ENCODE data around the gene TMEM253. TPM values are rescaled to one million over a fixed set of nuclear protein-coding genes. Genes with fewer than 3 reads are reported as not detected.

TMEM253 gene
- total and polyA plus RNA-seq, 8 donors = 0.16 to 4.9 (median 1.1) TPM

DNA sequence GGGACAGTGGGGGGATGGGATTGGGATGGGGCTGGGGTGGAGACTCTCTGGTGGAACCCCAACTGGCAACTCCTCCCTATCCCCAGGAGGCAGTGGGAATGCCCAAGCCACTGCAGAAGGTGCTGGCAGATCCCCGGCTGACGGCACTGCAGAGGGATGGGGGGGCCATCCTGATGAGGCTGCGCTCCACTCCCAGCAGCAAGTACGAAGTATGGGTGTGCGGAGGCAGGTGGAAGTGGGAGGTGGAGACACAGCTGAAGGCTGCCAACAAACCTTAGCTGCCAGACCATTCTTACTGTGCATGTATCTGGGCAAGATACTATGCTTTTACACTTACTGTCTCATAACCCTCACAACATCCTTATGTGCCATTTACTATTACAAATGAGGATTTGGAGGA, 22.6 kb upstream of the TMEM253 start:
- DNase-seq (no peak), FAIRE-seq (no peak), ATAC-seq (no peak)
- intact Hi-C loops (cut with DNase I) = no loop called here
- WGBS, 2 donors = 91 to 95% methylated on average over 5 of the region's 5 CpGs
- H3K27me3 ChIP-seq = no peaks in the 10 kb centered on the region
- H3K4me1 ChIP-seq = no peaks in the 10 kb centered on the region
- H3K27ac ChIP-seq = no peak overlapping the region
- H3K4me3 ChIP-seq = no peak overlapping the region
- no peaks in the 10 kb centered on the region for H3K9me3 ChIP-seq
- H3K36me3 ChIP-seq = peaks cover 0 to 66% (median 13%) of the 10 kb centered on the region in 3 donors
- TF ChIP-seq, protein P1, sequence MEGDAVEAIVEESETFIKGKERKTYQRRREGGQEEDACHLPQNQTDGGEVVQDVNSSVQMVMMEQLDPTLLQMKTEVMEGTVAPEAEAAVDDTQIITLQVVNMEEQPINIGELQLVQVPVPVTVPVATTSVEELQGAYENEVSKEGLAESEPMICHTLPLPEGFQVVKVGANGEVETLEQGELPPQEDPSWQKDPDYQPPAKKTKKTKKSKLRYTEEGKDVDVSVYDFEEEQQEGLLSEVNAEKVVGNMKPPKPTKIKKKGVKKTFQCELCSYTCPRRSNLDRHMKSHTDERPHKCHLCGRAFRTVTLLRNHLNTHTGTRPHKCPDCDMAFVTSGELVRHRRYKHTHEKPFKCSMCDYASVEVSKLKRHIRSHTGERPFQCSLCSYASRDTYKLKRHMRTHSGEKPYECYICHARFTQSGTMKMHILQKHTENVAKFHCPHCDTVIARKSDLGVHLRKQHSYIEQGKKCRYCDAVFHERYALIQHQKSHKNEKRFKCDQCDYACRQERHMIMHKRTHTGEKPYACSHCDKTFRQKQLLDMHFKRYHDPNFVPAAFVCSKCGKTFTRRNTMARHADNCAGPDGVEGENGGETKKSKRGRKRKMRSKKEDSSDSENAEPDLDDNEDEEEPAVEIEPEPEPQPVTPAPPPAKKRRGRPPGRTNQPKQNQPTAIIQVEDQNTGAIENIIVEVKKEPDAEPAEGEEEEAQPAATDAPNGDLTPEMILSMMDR (IDR thresholded peaks at IDR 0.05) = no peak

DNA sequence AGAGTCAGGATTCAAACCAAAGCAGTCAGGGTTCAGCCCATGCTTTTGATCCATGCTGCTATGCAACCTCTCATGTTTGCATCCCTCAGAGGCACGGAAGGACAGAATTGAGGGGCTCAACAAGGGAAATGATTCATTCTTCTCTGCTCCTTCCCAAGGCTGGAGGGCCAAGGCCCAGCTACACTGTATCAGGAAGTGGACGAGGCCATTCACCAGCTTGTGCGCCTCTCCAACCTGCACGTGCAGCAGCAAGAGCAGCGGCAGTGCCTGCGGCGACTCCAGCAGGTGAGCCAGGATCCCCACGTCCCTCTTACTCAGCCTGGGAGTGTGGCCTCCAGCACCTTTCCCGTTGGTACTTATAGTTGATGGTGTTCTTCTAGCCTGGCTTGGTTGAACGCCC, 22.1 kb upstream of the TMEM253 start:
- no peak for DNase-seq
- WGBS, 2 donors = 85 to 86% methylated on average over 10 of the region's 10 CpGs
- Histone ChIP-seq H3K9me3 (no peaks in the 10 kb centered on the region), H3K27me3 (no peaks in the 10 kb centered on the region), H3K27ac (no peak overlapping the region), H3K36me3 (peaks cover 0 to 66% (median 11%) of the 10 kb centered on the region in 3 donors), H3K4me3 (no peak overlapping the region), H3K4me1 (no peaks in the 10 kb centered on the region)
- FAIRE-seq = no peak
- TF ChIP-seq, protein P1 (IDR thresholded peaks at IDR 0.05) = no peak
- ATAC-seq = no peak
- intact Hi-C loops (cut with DNase I) = no loop called here

DNA sequence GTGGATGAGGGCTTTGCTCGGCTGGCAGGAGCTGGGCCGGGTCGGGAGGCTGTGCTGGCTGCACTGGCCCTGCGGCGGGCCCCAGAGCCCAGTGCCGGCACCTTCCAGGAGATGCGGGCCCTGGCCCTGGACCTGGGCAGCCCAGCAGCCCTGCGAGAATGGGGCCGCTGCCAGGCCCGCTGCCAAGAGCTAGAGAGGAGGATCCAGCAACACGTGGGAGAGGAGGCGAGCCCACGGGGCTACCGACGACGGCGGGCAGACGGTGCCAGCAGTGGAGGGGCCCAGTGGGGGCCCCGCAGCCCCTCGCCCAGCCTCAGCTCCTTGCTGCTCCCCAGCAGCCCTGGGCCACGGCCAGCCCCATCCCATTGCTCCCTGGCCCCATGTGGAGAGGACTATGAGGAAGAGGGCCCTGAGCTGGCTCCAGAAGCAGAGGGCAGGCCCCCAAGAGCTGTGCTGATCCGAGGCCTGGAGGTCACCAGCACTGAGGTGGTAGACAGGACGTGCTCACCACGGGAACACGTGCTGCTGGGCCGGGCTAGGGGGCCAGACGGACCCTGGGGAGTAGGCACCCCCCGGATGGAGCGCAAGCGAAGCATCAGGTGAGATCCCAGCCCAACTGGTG, 19.2 kb upstream of the TMEM253 start:
- peak in 1 of 6 donors; percentile 71 for DNase-seq
- H3K9me3 ChIP-seq = no peaks in the 10 kb centered on the region
- no peak overlapping the region for H3K4me3 ChIP-seq
- no peaks in the 10 kb centered on the region for H3K4me1 ChIP-seq
- 88 to 90% methylated on average over 29 to 30 of the region's 30 CpGs for WGBS, 2 donors
- no peaks in the 10 kb centered on the region for H3K27me3 ChIP-seq
- peaks cover 0 to 70% (median 0%) of the 10 kb centered on the region in 3 donors for H3K36me3 ChIP-seq
- intact Hi-C loops (cut with DNase I) = no loop called here
- ATAC-seq = no peak
- TF ChIP-seq, protein P1 (IDR thresholded peaks at IDR 0.05) = no peak
- FAIRE-seq = no peak
- H3K27ac ChIP-seq = no peak overlapping the region

DNA sequence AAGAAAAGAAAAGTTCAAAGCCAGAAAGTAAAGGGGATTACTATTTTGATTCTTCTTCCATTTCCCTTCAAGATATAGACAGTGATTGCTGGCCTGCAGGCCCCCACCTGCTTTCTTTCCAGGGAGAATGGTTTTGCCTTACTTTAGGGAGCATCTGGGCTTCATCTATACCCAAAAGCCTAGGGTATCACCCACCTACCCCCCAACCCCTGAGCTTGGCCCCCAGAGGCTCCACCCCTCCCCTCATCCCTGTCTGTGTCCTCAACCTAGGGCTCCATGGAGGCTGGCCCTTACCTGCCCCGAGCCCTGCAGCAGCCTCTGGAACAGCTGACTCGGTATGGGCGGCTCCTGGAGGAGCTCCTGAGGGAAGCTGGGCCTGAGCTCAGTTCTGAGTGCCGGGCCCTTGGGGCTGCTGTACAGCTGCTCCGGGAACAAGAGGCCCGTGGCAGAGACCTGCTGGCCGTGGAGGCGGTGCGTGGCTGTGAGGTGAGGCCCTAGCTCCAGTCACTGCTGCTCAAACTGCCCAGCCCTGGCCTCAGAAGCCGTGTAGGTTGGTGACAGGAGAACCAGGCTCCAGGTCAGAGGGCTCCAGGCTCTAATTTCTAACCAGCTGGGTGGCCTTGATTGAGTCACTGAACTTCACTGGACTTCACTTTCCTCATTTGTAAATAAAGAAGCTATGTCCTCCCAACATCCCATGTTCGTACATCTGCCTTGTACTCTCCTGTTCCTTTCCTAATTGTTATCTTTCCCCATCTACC, 17.1 kb upstream of the TMEM253 start:
- H3K27ac ChIP-seq = no peak overlapping the region
- TF ChIP-seq, protein P1 (IDR thresholded peaks at IDR 0.05) = no peak
- H3K36me3 ChIP-seq = peaks cover 0 to 53% (median 0%) of the 10 kb centered on the region in 3 donors
- no peak for FAIRE-seq
- no peaks in the 10 kb centered on the region for H3K9me3 ChIP-seq
- H3K4me3 ChIP-seq = no peak overlapping the region
- no peak for ATAC-seq
- WGBS, 2 donors = 83 to 89% methylated on average over 11 of the region's 11 CpGs
- no peaks in the 10 kb centered on the region for H3K27me3 ChIP-seq
- peak in 1 of 6 donors; percentile 59 for DNase-seq
- H3K4me1 ChIP-seq = no peaks in the 10 kb centered on the region
- intact Hi-C loops (cut with DNase I) = no loop called here

DNA sequence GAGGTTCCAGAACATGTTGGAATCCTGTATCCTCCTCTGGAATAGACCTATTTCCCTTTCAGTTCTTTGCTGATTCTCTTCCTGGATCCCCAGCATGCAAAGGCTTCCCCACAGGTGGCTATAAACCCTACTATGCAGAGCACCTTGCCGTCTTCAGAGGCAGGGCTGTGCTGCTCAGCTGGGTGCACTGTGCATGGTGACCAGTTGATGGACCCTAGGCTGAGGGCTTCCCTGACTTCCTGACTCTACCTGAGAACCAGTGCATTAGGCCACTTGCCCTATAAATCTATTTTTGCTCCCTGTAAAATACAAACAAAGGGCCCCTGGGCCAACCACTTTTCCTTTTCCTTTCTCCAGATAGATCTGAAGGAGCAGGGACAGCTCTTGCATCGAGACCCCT, 16.5 kb upstream of the TMEM253 start:
- Histone ChIP-seq H3K27me3 (no peaks in the 10 kb centered on the region), H3K36me3 (peaks cover 0 to 46% (median 0%) of the 10 kb centered on the region in 3 donors), H3K9me3 (no peaks in the 10 kb centered on the region), H3K4me3 (no peak overlapping the region), H3K4me1 (no peaks in the 10 kb centered on the region), H3K27ac (no peak overlapping the region)
- intact Hi-C loops (cut with DNase I) = no loop called here
- ATAC-seq (no peak), DNase-seq (no peak), FAIRE-seq (no peak)
- 82 to 84% methylated on average over 2 of the region's 2 CpGs for WGBS, 2 donors
- TF ChIP-seq, protein P1 (IDR thresholded peaks at IDR 0.05) = no peak
